Effector memory CD4-positive, alpha-beta T cell (primary cell): ENCODE data around the gene IGF2BP2.

Source experiments
- DNase-seq, 3 donors: peaks; one replicate each; pipeline ENCODE4 v3.0.0-alpha.2; 2020
- H3K27ac ChIP-seq: 2 replicates; pipeline ENCODE4 v1.7.0; 2013; ENCODE audit warnings: mild to moderate bottlenecking, low read length, moderate library complexity; ENCODE audit not compliant: insufficient read depth, poor library complexity, severe bottlenecking
- H3K27me3 ChIP-seq: replicated peaks from 2 replicates; pipeline ENCODE4 v1.7.0; 2013; ENCODE audit warnings: mild to moderate bottlenecking, low read length; ENCODE audit not compliant: insufficient read depth, control insufficient read depth, poor library complexity, severe bottlenecking
- H3K36me3 ChIP-seq: 2 replicates; pipeline ENCODE4 v1.7.0; 2013; ENCODE audit warnings: mild to moderate bottlenecking, low read length, moderate library complexity; ENCODE audit not compliant: control insufficient read depth, insufficient read depth
- H3K4me1 ChIP-seq: 2 replicates; pipeline ENCODE4 v1.7.0; 2013; ENCODE audit warnings: low read length, mild to moderate bottlenecking; ENCODE audit not compliant: control insufficient read depth, insufficient read depth, poor library complexity, severe bottlenecking
- H3K4me3 ChIP-seq: 2 replicates; pipeline ENCODE4 v1.7.0; 2013; ENCODE audit warnings: low read length, low read depth, mild to moderate bottlenecking; ENCODE audit not compliant: insufficient read depth, poor library complexity, severe bottlenecking
- H3K9me3 ChIP-seq: 2 replicates; pipeline ENCODE4 v1.7.0; 2013; ENCODE audit warnings: mild to moderate bottlenecking, low read length, moderate library complexity; ENCODE audit not compliant: control insufficient read depth

Gene IGF2BP2

GRCh38 chr3:185757176-185757575 lies 67.7 kb downstream of the IGF2BP2 start:
- no peaks in the 10 kb centered on the region for H3K36me3 ChIP-seq
- H3K27me3 ChIP-seq, result peaks cover 4% of the 10 kb centered on the region
- no peaks in the 10 kb centered on the region for H3K4me1 ChIP-seq
- no peaks in the 10 kb centered on the region for H3K9me3 ChIP-seq
- no peak for DNase-seq
- no peak overlapping the region for H3K4me3 ChIP-seq
- no peak overlapping the region for H3K27ac ChIP-seq

GRCh38 chr3:185756477-185756876 lies 68.4 kb downstream of the IGF2BP2 start:
- DNase-seq, result no peak
- H3K4me1 ChIP-seq, result no peaks in the 10 kb centered on the region
- H3K27me3 ChIP-seq, result peaks cover 4% of the 10 kb centered on the region
- no peaks in the 10 kb centered on the region for H3K9me3 ChIP-seq
- H3K4me3 ChIP-seq, result no peak overlapping the region
- H3K27ac ChIP-seq, result no peak overlapping the region
- H3K36me3 ChIP-seq, result no peaks in the 10 kb centered on the region

- Histone ChIP-seq H3K36me3 (no peaks in the 10 kb centered on the region), H3K4me1 (no peaks in the 10 kb centered on the region)
These were observed 69.9 kb downstream of the IGF2BP2 start for GRCh38 chr3:185754920-185755319.

DNA sequence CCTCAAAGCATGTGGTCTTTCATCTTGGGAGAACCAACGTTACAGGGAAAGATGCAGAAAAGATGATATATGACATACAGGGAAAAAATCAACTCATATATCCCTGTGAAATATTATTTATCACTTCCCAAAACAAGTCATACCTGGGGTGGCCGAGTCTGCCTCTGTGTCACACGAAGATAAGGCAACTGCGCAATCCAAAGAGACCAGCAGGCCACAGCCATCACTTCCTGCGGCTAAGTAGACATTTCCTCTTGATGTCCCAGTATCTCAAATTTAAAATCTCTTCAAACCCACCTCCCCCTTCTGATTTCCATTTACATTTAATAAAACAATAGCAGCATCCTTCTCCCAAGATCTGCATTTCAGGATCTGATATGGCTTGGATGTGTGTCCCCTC lies 71.5 kb downstream of the IGF2BP2 start:
- DNase-seq, result no peak
- no peaks in the 10 kb centered on the region for H3K27me3 ChIP-seq
- H3K4me1 ChIP-seq, result no peaks in the 10 kb centered on the region
- no peak overlapping the region for H3K27ac ChIP-seq
- H3K36me3 ChIP-seq, result no peaks in the 10 kb centered on the region
- no peak overlapping the region for H3K4me3 ChIP-seq
- no peaks in the 10 kb centered on the region for H3K9me3 ChIP-seq

More at GRCh38 chr3:185754920-185755319, 69.9 kb downstream of the IGF2BP2 start:
- Histone ChIP-seq H3K4me3 (no peak overlapping the region), H3K27me3 (no peaks in the 10 kb centered on the region), H3K9me3 (no peaks in the 10 kb centered on the region), H3K27ac (no peak overlapping the region)
- no peak for DNase-seq

- H3K9me3 ChIP-seq, result no peaks in the 10 kb centered on the region
- no peak for DNase-seq
- no peak overlapping the region for H3K4me3 ChIP-seq
- no peaks in the 10 kb centered on the region for H3K27me3 ChIP-seq
- no peaks in the 10 kb centered on the region for H3K36me3 ChIP-seq
- no peaks in the 10 kb centered on the region for H3K4me1 ChIP-seq
- no peak overlapping the region for H3K27ac ChIP-seq
These were observed 74.1 kb downstream of the IGF2BP2 start for GRCh38 chr3:185750702-185751101.

DNA sequence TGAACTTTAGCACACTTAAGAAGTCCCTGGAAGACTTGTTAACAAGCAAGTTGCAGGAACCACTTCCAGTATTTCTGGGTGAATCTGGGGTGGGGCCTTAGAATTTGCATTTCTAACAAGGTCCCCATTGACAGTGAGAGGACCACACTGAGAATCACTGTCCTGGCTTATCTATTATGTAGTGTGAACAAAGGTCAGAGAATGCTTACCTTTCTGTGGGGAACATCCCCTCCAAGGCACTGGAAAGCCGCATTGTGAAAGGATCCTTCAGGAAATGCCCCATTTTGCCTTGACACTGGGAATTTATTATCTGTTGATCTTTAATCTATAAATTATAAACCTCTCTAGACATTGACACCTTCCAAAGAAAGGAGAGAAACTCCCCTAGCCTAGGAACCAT lies 74.8 kb downstream of the IGF2BP2 start:
- Histone ChIP-seq H3K9me3 (no peaks in the 10 kb centered on the region), H3K27ac (no peak overlapping the region), H3K4me1 (no peaks in the 10 kb centered on the region), H3K4me3 (no peak overlapping the region), H3K27me3 (no peaks in the 10 kb centered on the region), H3K36me3 (no peaks in the 10 kb centered on the region)
- DNase-seq, result no peak

DNA sequence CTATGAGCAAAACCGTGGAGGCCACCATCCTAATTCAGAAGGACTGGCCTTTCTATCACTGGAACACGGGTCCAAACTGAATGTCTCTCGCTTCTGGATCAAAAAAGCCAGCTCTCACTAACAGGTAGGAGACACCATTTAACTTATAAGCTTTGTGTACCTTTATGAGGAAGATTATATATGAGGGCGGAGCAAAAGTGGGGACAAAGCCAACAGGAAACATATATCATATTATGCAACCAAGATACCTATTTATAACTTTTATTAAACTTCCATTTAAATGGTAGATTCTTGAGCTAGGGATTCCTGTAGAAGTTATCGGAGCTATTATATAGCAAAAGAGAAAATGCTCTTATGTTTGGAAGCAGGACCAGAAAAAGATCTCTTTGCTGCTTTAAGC lies 78.4 kb downstream of the IGF2BP2 start:
- H3K27me3 ChIP-seq, result no peaks in the 10 kb centered on the region
- no peaks in the 10 kb centered on the region for H3K36me3 ChIP-seq
- no peaks in the 10 kb centered on the region for H3K4me1 ChIP-seq
- H3K4me3 ChIP-seq, result no peak overlapping the region
- no peak overlapping the region for H3K27ac ChIP-seq
- DNase-seq, result no peak
- H3K9me3 ChIP-seq, result no peaks in the 10 kb centered on the region

GRCh38 chr3:185744997-185745843 lies 79.6 kb downstream of the IGF2BP2 start:
- Histone ChIP-seq H3K4me1 (no peaks in the 10 kb centered on the region), H3K27ac (no peak overlapping the region)

DNA sequence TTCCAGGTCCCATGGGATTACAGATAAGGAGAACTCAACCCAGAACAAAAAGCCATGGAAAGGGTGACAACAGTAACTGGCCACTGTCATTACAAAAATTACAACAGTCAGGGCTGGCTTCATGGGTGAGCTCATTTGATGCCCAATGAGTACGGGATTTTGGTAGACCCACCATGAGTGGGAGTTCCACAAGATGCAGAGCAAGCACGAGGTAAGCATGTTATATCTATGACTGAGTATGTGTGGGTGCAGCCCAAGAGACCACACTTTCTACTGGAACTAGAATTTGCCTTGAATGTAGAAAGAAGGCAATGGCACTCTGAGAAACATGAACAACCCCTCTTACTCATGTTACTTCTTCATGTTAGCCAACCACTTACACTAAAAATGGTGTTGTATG lies 83.3 kb downstream of the IGF2BP2 start:
- Histone ChIP-seq H3K9me3 (no peaks in the 10 kb centered on the region), H3K4me3 (no peak overlapping the region), H3K27ac (no peak overlapping the region), H3K27me3 (no peaks in the 10 kb centered on the region), H3K4me1 (no peaks in the 10 kb centered on the region), H3K36me3 (no peaks in the 10 kb centered on the region)
- no peak for DNase-seq

More at GRCh38 chr3:185744997-185745843, 79.6 kb downstream of the IGF2BP2 start:
- Histone ChIP-seq H3K27me3 (no peaks in the 10 kb centered on the region), H3K9me3 (no peaks in the 10 kb centered on the region), H3K36me3 (no peaks in the 10 kb centered on the region), H3K4me3 (no peak overlapping the region)
- no peak for DNase-seq

DNA sequence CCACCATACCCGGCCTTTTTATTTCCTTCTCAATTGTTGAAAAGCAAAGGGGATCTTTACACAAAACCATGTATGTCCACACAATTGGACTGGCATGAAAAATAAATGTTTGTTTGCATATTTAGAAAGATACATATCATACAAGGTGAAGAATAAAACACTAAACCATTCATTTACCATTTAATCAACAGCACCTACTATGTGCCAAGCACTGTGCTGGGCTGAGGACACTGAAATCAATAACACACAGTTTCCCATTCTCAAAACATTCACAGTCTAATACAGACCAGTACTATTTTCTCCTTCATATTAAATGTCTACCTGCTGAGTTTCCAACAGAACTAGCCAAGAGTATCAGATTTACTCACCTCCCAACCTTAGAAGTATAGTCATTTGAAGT lies 84.7 kb downstream of the IGF2BP2 start:
- Histone ChIP-seq H3K27me3 (no peaks in the 10 kb centered on the region), H3K36me3 (no peaks in the 10 kb centered on the region), H3K4me3 (no peak overlapping the region), H3K9me3 (no peaks in the 10 kb centered on the region), H3K4me1 (no peaks in the 10 kb centered on the region), H3K27ac (no peak overlapping the region)
- no peak for DNase-seq
